Transverse colon (tissue), 4 donors: ENCODE data around the gene TRAPPC3L. TPM values are rescaled to one million over a fixed set of nuclear protein-coding genes. Genes with fewer than 3 reads are reported as not detected.

ENCODE experiments used
- DNase-seq: peaks from one replicate; pipeline ENCODE4 v3.0.0-alpha.2; 2019
- H3K27ac ChIP-seq, 4 donors: fragments of 200-600 bp; sonication (generic); 2 replicates each; pipeline ENCODE4 v1.5.1; 2016 to 2018; ENCODE audit warnings: inconsistent platforms in 4 of 4
- H3K27me3 ChIP-seq: fragments of 200-600 bp; sonication (generic); 2 replicates; pipeline ENCODE4 v1.5.1; 2017; ENCODE audit warnings: inconsistent platforms
- H3K36me3 ChIP-seq, 4 donors: fragments of 200-600 bp; sonication (generic); 2 replicates each; pipeline ENCODE4 v1.5.1; 2017 to 2019; ENCODE audit warnings: inconsistent platforms in 4 of 4
- H3K4me1 ChIP-seq, 4 donors: fragments of 200-600 bp; sonication (generic); 2 replicates each; pipeline ENCODE4 v1.5.1; 2017 to 2020; ENCODE audit warnings: inconsistent platforms in 4 of 4
- H3K4me3 ChIP-seq, 4 donors: fragments of 200-600 bp; sonication (generic); 1 replicate in 1 of 4; 2 replicates in 3 of 4; pipeline versions ENCODE4 v1.5.1 to v1.6.1; 2017 to 2019; ENCODE audit warnings: inconsistent platforms in 4 of 4
- H3K9me3 ChIP-seq, 2 donors: fragments of 200-600 bp; sonication (generic); 2 replicates each; pipeline ENCODE4 v1.5.1; 2017 to 2019; ENCODE audit warnings: inconsistent platforms in 2 of 2
- EP300 ChIP-seq: sonication (generic); formaldehyde crosslinking; IDR thresholded peaks from one replicate; pipeline ENCODE4 v1.6.1; 2017; ENCODE audit warnings: antibody characterized with exemption, low read depth
- POLR2A ChIP-seq: fragments of 450-650 bp; IDR thresholded peaks from one replicate; pipeline ENCODE4 v1.6.1; 2016; ENCODE audit warnings: antibody characterized with exemption, mild to moderate bottlenecking, moderate library complexity
- POLR2AphosphoS5 ChIP-seq, 3 donors: sonication (generic); formaldehyde crosslinking; IDR thresholded peaks; one replicate each; pipeline ENCODE4 v1.6.1; 2016; ENCODE audit warnings: antibody characterized with exemption in 3 of 3
- WGBS, 2 donors: methylation state at CpG; one replicate each; pipeline ENCODE4 v1.1.5; 2018; ENCODE audit warnings: low coverage in 1 of 2; 5-methylcytosine and 5-hydroxymethylcytosine counted together
- in situ Hi-C, 4 donors: fragments of 200-750 bp; cut with MboI; loops; one replicate each; pipeline versions ENCODE4 v1.15.0 to v1.15.1; 2017; ENCODE audit warnings: low sequenced_read_pairs in 3 of 4, low pct_ligation_motif_present in 1 of 4, low pct_unique_long_range_greater_than_20kb in 1 of 4
- intact Hi-C: fragments of 100-400 bp; cut with DNase I; formaldehyde crosslinking; loops from one replicate; pipeline ENCODE4 v1.15.1; 2023; ENCODE audit warnings: low total_unique reads
- total RNA-seq, 4 donors: library from RNA; depleted of rRNA; stranded (reverse); fragments of >200 nt; gene quantifications; one replicate each; pipeline ENCODE4 v1.1.0, GENCODE V29; 2016
- TF ChIP-seq, protein P1 (sequence below), 5 experiments: fragments of 200-600 bp in 3 of 5; fragments of 450-650 bp in 2 of 5; sonication (generic) in 3 of 5; IDR thresholded peaks; 1 replicate in 2 of 5; 2 replicates in 3 of 5; pipeline ENCODE4 v1.5.1; 2016 to 2017; ENCODE audit warnings: antibody characterized with exemption in 5 of 5, inconsistent platforms in 3 of 5, mild to moderate bottlenecking in 2 of 5, moderate library complexity in 1 of 5

TRAPPC3L gene
- total RNA-seq, 4 donors from 2014 or later, result not detected

GRCh38 chr6:116467514-116467913 lies 78.0 kb downstream of the TRAPPC3L start:
- no peak overlapping the region for H3K27ac ChIP-seq
- no peak overlapping the region for H3K4me3 ChIP-seq
- no peaks in the 10 kb centered on the region for H3K36me3 ChIP-seq
- in situ Hi-C loops, result no loop called here
- H3K4me1 ChIP-seq, result peaks cover 0 to 4% (median 0%) of the 10 kb centered on the region in 4 donors
- no peaks in the 10 kb centered on the region for H3K9me3 ChIP-seq
- H3K27me3 ChIP-seq, result peaks cover 28% of the 10 kb centered on the region
- TF ChIP-seq EP300 (no peak), POLR2A (no peak), POLR2AphosphoS5 (IDR thresholded peaks at IDR 0.05) (no peak)
- TF ChIP-seq, protein P1, sequence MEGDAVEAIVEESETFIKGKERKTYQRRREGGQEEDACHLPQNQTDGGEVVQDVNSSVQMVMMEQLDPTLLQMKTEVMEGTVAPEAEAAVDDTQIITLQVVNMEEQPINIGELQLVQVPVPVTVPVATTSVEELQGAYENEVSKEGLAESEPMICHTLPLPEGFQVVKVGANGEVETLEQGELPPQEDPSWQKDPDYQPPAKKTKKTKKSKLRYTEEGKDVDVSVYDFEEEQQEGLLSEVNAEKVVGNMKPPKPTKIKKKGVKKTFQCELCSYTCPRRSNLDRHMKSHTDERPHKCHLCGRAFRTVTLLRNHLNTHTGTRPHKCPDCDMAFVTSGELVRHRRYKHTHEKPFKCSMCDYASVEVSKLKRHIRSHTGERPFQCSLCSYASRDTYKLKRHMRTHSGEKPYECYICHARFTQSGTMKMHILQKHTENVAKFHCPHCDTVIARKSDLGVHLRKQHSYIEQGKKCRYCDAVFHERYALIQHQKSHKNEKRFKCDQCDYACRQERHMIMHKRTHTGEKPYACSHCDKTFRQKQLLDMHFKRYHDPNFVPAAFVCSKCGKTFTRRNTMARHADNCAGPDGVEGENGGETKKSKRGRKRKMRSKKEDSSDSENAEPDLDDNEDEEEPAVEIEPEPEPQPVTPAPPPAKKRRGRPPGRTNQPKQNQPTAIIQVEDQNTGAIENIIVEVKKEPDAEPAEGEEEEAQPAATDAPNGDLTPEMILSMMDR (IDR thresholded peaks at IDR 0.05), result no peak
- DNase-seq, result no peak
- intact Hi-C loops, result no loop called here

DNA sequence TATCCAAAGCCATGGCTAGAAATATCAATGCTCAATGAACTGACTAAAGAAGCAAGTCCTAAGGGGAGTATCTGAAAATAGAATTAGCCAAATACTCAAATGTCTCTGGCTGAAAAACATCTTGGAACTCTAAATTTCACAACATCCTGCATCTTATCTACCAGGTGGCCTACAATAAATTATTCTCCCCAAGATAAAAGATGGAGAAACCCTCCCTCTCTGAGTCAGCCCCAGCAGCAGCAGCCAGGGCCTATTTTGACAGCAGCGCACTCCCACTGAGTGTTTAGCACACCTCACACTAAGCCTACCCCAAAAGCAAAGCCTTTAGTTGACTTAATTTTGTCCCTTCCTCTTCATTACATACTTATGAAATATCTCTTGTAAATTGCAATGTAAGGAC lies 78.4 kb downstream of the TRAPPC3L start:
- no peak overlapping the region for H3K27ac ChIP-seq

GRCh38 chr6:116465246-116465645 lies 80.2 kb downstream of the TRAPPC3L start:
- H3K27me3 ChIP-seq, result peaks cover 47% of the 10 kb centered on the region
- H3K4me3 ChIP-seq, result no peak overlapping the region
- H3K27ac ChIP-seq, result no peak overlapping the region
- no peak for TF ChIP-seq EP300
- TF ChIP-seq, protein P1 (IDR thresholded peaks at IDR 0.05), result no peak
- no peak for TF ChIP-seq POLR2A
- TF ChIP-seq POLR2AphosphoS5 (IDR thresholded peaks at IDR 0.05), result no peak
- no peaks in the 10 kb centered on the region for H3K9me3 ChIP-seq
- H3K4me1 ChIP-seq, result peaks cover 0 to 17% (median 3%) of the 10 kb centered on the region in 4 donors
- WGBS, 2 donors, result 46 to 56% methylated on average over 5 of the region's 5 CpGs
- intact Hi-C loops (no loop called here), in situ Hi-C loops (no loop called here)
- no peaks in the 10 kb centered on the region for H3K36me3 ChIP-seq
- DNase-seq, result no peak

More for the DNA sequence above, 78.4 kb downstream of the TRAPPC3L start:
- in situ Hi-C loops (no loop called here), intact Hi-C loops (no loop called here)
- 80 to 100% methylated on average over 1 of the region's 1 CpG for WGBS, 2 donors
- no peaks in the 10 kb centered on the region for H3K36me3 ChIP-seq
- DNase-seq, result no peak
- TF ChIP-seq, protein P1 (IDR thresholded peaks at IDR 0.05), result no peak
- no peak for TF ChIP-seq POLR2A
- no peak for TF ChIP-seq EP300
- TF ChIP-seq POLR2AphosphoS5 (IDR thresholded peaks at IDR 0.05), result no peak
- no peak overlapping the region for H3K4me3 ChIP-seq
- H3K9me3 ChIP-seq, result no peaks in the 10 kb centered on the region
- peaks cover 33% of the 10 kb centered on the region for H3K27me3 ChIP-seq
- H3K4me1 ChIP-seq, result peaks cover 0 to 8% (median 1%) of the 10 kb centered on the region in 4 donors

GRCh38 chr6:116463301-116463700 lies 82.2 kb downstream of the TRAPPC3L start:
- intact Hi-C loops, result no loop called here
- in situ Hi-C loops, result no loop called here
- H3K4me1 ChIP-seq, result peaks cover 0 to 17% (median 3%) of the 10 kb centered on the region in 4 donors
- peaks cover 51% of the 10 kb centered on the region for H3K27me3 ChIP-seq
- H3K36me3 ChIP-seq, result no peaks in the 10 kb centered on the region
- no peak overlapping the region for H3K27ac ChIP-seq
- no peak for DNase-seq
- peak overlapping the region in 1 of 4 donors; percentile 55 for H3K4me3 ChIP-seq
- 89 to 92% methylated on average over 3 to 4 of the region's 4 CpGs for WGBS, 2 donors
- H3K9me3 ChIP-seq, result no peaks in the 10 kb centered on the region
- TF ChIP-seq, protein P1 (IDR thresholded peaks at IDR 0.05), result no peak
- no peak for TF ChIP-seq POLR2AphosphoS5 (IDR thresholded peaks at IDR 0.05)
- TF ChIP-seq EP300, result no peak
- no peak for TF ChIP-seq POLR2A
